ENCODE results near the gene GPR151. TPM values are rescaled to one million over a fixed set of nuclear protein-coding genes. Genes with fewer than 3 reads are reported as not detected.

The GPR151 gene
- total RNA-seq, 1 donor from 2014 or later, result not detected

DNA sequence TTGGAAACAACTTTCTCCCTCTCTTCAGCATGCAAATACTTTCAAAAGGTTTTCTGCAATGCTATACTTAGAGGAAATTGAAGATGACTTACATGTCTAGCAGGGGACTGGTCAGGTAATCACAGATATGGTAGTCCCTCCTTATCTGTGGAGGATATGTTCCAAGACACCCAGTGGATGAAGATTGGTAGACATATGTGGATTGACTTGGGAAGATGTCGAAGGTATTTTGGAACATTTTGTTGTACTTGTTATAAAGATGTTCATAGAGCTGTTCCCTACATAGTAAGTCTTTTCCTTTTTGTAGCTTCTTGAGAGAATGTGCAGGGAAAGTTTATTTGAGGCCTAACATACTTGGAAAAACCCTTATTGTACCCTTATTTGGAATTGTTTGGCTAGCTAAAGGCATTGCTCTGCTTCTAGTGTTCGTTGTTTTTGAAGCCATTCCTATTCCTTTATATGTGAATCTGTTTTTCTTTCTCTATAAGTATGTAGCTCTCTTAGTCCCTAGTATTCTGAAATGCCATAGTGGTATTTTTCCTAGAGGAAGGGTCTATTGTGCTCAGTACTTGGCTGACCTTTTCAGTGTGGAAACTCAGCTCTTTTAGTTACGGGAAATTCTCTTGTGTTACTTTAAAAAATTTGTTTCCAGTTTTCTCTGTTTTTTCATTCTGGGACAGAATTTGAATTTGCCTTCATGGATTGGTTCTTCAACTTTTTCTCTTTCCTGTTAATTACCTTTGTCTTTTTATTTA, 25.7 kb downstream of the GPR151 start:
- TF ChIP-seq, protein P1, sequence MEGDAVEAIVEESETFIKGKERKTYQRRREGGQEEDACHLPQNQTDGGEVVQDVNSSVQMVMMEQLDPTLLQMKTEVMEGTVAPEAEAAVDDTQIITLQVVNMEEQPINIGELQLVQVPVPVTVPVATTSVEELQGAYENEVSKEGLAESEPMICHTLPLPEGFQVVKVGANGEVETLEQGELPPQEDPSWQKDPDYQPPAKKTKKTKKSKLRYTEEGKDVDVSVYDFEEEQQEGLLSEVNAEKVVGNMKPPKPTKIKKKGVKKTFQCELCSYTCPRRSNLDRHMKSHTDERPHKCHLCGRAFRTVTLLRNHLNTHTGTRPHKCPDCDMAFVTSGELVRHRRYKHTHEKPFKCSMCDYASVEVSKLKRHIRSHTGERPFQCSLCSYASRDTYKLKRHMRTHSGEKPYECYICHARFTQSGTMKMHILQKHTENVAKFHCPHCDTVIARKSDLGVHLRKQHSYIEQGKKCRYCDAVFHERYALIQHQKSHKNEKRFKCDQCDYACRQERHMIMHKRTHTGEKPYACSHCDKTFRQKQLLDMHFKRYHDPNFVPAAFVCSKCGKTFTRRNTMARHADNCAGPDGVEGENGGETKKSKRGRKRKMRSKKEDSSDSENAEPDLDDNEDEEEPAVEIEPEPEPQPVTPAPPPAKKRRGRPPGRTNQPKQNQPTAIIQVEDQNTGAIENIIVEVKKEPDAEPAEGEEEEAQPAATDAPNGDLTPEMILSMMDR (IDR thresholded peaks at IDR 0.05; ENCODE audit: unreplicated experiment), result no peak
- H3K9me3 Mint-ChIP-seq (ENCODE audit: unreplicated experiment), result no peaks in the 10 kb centered on the region
- no peak overlapping the region for H3K4me3 Mint-ChIP-seq (ENCODE audit: unreplicated experiment)
- H3K4me1 Mint-ChIP-seq (ENCODE audit: unreplicated experiment), result no peaks in the 10 kb centered on the region
- peak overlapping the region; percentile 45 for H3K27ac Mint-ChIP-seq (ENCODE audit: unreplicated experiment)
- no peak for DNase-seq (ENCODE audit: low spot score)
- H3K27me3 Mint-ChIP-seq (ENCODE audit: unreplicated experiment), result no peaks in the 10 kb centered on the region
- H3K36me3 Mint-ChIP-seq (ENCODE audit: low read depth, unreplicated experiment), result no peaks in the 10 kb centered on the region

DNA sequence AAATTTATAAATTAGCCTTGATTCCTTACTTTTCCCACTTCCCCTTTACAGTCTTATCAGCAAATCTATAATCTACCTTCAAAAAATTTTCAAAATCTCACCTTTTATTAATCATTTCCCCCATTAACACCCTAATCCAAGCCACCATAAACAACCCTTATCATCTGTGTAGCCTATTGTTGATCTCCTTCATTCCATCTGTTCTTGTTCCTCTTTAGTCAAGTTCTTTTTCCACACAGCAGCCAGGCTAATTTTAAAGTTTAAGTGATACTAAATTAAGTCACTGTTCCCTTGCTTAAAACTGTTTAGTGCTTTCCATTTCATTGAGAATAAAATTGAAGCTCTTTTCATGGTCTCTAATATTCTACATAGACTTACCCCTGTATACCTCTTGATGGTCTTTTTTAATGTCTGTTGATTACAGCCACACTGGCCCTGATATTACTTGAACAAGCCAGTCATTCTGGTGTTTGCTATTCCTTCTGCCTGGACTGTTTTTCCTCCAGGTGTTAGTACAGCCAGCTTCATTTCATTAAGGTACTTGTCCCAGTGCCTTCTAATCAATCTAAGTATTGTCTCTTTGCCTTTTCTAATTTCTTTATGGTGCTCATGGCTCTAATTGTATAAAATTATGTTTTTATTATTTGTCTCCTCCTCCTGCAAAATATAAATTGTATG, 31.1 kb downstream of the GPR151 start:
- Mint-ChIP-seq H3K9me3 (ENCODE audit: unreplicated experiment) (no peaks in the 10 kb centered on the region), H3K36me3 (ENCODE audit: low read depth, unreplicated experiment) (no peaks in the 10 kb centered on the region), H3K4me3 (ENCODE audit: unreplicated experiment) (no peak overlapping the region), H3K4me1 (ENCODE audit: unreplicated experiment) (peaks cover 4% of the 10 kb centered on the region), H3K27ac (ENCODE audit: unreplicated experiment) (no peak overlapping the region), H3K27me3 (ENCODE audit: unreplicated experiment) (no peaks in the 10 kb centered on the region)
- no peak for DNase-seq (ENCODE audit: low spot score)
- TF ChIP-seq, protein P1 (IDR thresholded peaks at IDR 0.05; ENCODE audit: unreplicated experiment), result no peak

DNA sequence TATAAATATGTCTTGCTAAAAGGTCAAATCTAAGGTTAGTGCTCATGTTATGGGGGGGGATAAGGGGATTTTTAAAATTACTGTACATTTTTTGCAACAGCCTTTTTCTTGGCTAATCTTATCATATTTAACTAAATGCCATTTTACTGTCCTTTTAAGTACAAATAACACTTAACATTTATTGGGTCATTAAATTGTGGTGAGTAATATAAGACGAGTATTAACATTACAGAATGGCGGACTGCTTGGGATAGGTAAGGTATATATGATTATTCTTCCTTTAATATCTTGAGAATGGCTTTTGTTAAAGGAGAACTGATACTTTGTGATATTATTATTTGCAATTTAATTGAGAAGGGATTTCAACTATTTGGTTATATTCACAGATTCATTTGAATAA, 33.2 kb downstream of the GPR151 start:
- Mint-ChIP-seq H3K27me3 (ENCODE audit: unreplicated experiment) (no peaks in the 10 kb centered on the region), H3K4me3 (ENCODE audit: unreplicated experiment) (no peak overlapping the region), H3K27ac (ENCODE audit: unreplicated experiment) (no peak overlapping the region), H3K36me3 (ENCODE audit: low read depth, unreplicated experiment) (no peaks in the 10 kb centered on the region), H3K4me1 (ENCODE audit: unreplicated experiment) (peaks cover 4% of the 10 kb centered on the region), H3K9me3 (ENCODE audit: unreplicated experiment) (no peaks in the 10 kb centered on the region)
- DNase-seq (ENCODE audit: low spot score), result no peak
- TF ChIP-seq, protein P1 (IDR thresholded peaks at IDR 0.05; ENCODE audit: unreplicated experiment), result no peak

DNA sequence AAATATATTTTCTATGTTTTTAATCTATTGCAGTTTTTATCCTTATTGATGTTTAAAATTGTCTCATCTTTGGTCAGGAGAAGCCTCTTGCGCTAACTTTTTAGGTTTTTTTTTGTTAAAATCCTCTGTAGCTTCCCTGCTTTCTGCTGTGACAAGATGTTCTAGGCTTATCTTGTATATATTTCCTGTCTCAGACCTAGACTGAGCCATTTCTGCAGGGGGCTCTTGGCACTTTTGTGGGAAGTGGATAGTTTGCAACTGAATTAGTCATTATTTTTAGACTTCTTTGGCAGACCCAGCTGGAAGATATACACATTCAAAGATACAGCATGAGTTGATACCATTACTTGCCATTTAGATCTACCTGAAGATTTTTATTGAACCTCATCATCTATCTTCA, 40.1 kb downstream of the GPR151 start:
- H3K4me1 Mint-ChIP-seq (ENCODE audit: unreplicated experiment), result peaks cover 21% of the 10 kb centered on the region
- DNase-seq (ENCODE audit: low spot score), result no peak
- TF ChIP-seq, protein P1 (IDR thresholded peaks at IDR 0.05; ENCODE audit: unreplicated experiment), result no peak
- no peak overlapping the region for H3K4me3 Mint-ChIP-seq (ENCODE audit: unreplicated experiment)
- H3K27ac Mint-ChIP-seq (ENCODE audit: unreplicated experiment), result no peak overlapping the region
- H3K36me3 Mint-ChIP-seq (ENCODE audit: low read depth, unreplicated experiment), result peaks cover 21% of the 10 kb centered on the region
- no peaks in the 10 kb centered on the region for H3K9me3 Mint-ChIP-seq (ENCODE audit: unreplicated experiment)
- H3K27me3 Mint-ChIP-seq (ENCODE audit: unreplicated experiment), result peaks cover 2% of the 10 kb centered on the region

DNA sequence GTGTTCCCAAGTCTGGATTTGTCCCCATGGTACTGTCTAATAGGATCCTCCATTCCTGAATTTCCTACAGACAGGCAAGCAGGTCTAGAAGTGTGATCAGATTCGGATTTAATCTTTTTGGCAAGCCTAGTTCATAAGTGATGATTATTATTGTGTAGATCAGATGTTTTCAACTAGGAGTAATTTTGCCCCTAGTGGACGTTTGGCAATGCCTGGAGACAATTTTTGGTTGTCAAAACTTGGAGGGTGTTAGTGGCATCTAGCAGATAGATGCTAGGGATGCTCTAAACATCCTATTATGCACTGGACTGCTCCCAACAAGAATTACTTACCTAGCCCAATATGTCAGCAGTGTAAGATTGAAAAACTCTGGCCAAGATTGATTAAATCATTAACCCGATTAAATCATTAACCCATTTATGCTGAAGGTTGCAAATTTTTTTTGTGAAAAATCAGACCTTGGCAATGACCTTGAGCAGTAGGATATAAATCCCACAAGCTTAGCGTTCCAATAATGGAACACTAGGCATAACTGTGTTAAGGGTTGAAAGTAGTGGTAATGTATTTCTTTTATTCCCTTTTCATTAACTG, 40.7 kb downstream of the GPR151 start:
- peak overlapping the region; percentile 77 for H3K27ac Mint-ChIP-seq (ENCODE audit: unreplicated experiment)
- TF ChIP-seq, protein P1 (IDR thresholded peaks at IDR 0.05; ENCODE audit: unreplicated experiment), result peak; percentile 52
- no peak overlapping the region for H3K4me3 Mint-ChIP-seq (ENCODE audit: unreplicated experiment)
- peaks cover 23% of the 10 kb centered on the region for H3K36me3 Mint-ChIP-seq (ENCODE audit: low read depth, unreplicated experiment)
- no peaks in the 10 kb centered on the region for H3K9me3 Mint-ChIP-seq (ENCODE audit: unreplicated experiment)
- peaks cover 2% of the 10 kb centered on the region for H3K27me3 Mint-ChIP-seq (ENCODE audit: unreplicated experiment)
- H3K4me1 Mint-ChIP-seq (ENCODE audit: unreplicated experiment), result peaks cover 18% of the 10 kb centered on the region
- DNase-seq (ENCODE audit: low spot score), result peak; percentile 9
